KBM-7 (cell line): ENCODE measurements around the gene SLC4A9.

Experiments
- DNase-seq: peaks from one replicate; pipeline ENCODE4 v3.0.0-alpha.2; 2015
- in situ Hi-C: fragments of 300-500 bp; cut with MboI; formaldehyde crosslinking; loops from 2 replicates; pipeline ENCODE4 v1.14.3; 2020; ENCODE audit warnings: low sequenced_read_pairs, low pct_unique_long_range_greater_than_20kb, mixed read lengths

The SLC4A9 gene, protein sequence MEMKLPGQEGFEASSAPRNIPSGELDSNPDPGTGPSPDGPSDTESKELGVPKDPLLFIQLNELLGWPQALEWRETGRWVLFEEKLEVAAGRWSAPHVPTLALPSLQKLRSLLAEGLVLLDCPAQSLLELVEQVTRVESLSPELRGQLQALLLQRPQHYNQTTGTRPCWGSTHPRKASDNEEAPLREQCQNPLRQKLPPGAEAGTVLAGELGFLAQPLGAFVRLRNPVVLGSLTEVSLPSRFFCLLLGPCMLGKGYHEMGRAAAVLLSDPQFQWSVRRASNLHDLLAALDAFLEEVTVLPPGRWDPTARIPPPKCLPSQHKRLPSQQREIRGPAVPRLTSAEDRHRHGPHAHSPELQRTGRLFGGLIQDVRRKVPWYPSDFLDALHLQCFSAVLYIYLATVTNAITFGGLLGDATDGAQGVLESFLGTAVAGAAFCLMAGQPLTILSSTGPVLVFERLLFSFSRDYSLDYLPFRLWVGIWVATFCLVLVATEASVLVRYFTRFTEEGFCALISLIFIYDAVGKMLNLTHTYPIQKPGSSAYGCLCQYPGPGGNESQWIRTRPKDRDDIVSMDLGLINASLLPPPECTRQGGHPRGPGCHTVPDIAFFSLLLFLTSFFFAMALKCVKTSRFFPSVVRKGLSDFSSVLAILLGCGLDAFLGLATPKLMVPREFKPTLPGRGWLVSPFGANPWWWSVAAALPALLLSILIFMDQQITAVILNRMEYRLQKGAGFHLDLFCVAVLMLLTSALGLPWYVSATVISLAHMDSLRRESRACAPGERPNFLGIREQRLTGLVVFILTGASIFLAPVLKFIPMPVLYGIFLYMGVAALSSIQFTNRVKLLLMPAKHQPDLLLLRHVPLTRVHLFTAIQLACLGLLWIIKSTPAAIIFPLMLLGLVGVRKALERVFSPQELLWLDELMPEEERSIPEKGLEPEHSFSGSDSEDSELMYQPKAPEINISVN

GRCh38 chr5:140360101-140360500, at the start of gene SLC4A9:
TSS of gene SLC4A9 (plus strand) at chr5:140360194. CDS start at chr5:140360237, 43 bp downstream.
- DNase-seq = no peak
- in situ Hi-C loops = loop anchor here (10.0 kb wide), 1 partner anchor 355 kb away; no protein-coding TSS in a partner anchor

DNA sequence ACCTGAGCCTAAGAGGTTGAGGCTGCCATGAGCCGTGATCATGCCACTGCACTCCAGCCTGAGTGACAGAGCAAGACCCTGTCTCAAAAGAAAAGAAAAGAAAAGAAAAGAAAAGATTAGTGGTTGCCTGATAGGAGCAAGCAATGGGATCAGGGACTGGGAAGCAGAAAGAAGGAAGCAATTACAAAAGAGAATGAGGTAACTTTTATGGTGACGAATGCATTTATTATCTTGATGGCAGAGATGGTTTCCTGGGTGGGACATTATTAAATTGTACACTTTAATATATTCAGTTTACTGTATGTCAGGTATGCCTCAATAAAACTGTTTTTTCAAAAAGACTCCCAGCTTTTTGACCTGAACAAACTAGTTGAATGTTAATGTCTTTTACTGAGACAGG, 49.6 kb upstream of the SLC4A9 start:
- in situ Hi-C loops = no loop called here

GRCh38 chr5:140311011-140311467, 49.0 kb upstream of the SLC4A9 start:
- no peak for DNase-seq
- in situ Hi-C loops = no loop called here

More for the DNA sequence above, 49.6 kb upstream of the SLC4A9 start:
- no peak for DNase-seq

DNA sequence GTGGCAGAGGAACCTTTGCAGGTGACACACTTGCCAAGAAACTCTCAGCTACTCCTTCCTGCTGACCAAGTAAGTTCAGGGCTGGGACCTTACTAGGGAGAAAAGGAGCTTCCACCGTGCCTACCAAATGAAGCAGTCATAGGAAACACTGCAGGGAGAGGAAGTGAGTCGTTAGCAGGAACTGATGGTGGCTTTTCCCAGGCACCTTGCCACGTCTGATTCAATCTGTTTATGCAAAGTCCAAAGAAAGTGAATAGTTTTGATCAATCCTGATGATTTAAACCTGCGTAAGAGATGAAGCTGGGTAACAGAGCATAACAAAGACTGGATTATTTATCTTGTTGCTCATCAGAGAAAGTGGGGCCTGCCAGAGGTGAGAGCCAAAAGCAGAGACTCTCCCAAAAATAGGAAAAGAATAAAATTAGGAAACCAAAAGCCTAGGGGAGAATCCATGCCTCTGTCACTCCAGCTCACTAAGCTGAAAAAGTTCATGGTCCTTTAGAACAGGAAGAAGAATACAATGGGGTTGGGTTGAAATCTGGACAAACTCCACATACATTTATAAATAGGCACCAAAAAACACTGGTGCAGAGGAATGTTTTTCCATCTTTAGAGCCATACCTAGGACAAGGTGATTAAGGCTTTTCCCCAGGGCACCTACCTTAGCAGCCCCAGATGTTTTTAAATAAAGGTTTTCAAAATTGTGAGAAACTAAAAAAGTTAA, 47.8 kb upstream of the SLC4A9 start:
- in situ Hi-C loops = no loop called here
- DNase-seq = peak; percentile 46

DNA sequence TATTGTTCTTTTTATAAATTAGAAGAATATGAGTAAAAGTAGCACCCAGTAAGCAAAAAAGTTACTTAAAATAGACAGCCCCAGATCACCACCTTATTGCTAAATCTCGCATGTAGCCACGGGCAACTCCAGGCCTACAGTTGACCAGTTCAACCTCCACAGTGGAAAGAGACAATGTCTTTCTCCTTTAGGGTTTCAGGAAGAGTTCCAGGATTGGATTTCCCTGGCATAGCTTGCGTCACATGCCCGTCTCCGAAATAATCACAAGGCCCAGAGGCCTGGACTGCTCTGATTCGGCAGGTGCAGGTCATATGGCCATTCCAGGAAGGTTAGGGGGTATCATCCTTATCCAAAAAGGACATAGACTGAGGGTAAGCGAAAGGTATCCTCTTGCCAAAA, 47.2 kb upstream of the SLC4A9 start:
- in situ Hi-C loops = no loop called here
- DNase-seq = no peak

GRCh38 chr5:140317859-140318258, 42.1 kb upstream of the SLC4A9 start:
- in situ Hi-C loops = no loop called here
- DNase-seq = no peak

GRCh38 chr5:140318792-140319191, 41.2 kb upstream of the SLC4A9 start:
- DNase-seq = no peak
- in situ Hi-C loops = no loop called here

- no peak for DNase-seq
- in situ Hi-C loops = no loop called here
Measured at GRCh38 chr5:140319833-140320232, 40.2 kb upstream of the SLC4A9 start.

GRCh38 chr5:140321796-140322195, 38.2 kb upstream of the SLC4A9 start:
- in situ Hi-C loops = no loop called here

DNA sequence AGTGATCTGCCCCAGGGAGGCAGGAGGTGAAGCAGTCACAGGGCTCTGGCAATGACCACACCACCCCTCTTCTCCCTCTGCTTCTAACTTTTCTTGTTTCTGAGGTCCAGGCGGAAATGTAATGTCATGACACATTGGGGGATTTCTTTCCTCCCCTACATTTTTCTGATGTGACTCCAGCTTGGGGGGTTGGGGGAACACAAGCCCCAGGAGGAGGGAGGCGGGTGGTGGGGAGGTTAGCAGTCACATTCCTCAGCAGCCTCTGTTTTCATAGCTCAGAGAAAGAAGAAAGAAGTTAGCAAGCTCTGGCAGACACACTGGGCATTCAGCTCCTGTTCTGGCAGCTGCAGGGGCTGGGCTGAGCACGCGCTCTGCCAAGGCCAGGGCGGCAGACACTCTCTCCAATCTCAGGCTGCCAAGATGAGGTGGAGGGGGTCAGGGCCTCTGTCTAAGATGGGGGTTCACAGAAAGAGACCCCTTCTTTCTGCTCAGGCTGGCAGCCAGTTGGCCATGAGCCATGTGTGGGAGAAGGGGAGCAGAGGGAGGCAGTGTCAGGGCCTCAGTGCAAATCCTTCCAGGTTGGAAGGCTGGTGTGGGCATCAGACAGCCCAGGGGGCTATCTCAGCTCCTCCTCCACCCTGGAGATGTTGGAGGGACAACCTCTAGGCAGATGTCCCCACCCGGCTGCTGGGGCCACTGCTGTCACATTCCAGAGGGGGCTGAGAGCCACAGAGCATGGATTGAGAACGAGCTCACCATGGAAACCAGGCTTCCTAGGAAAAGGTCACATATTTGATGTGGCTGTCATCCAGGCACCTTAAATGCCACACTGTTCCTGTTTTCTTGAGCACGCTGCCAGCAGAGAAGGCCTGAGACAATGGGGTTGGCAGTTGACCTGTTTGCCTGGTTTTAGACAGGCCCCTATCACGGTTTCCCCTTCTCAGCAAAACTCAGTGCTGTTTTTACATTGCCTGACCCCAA, 37.0 kb upstream of the SLC4A9 start:
- in situ Hi-C loops = no loop called here
- no peak for DNase-seq

More at GRCh38 chr5:140321796-140322195, 38.2 kb upstream of the SLC4A9 start:
- no peak for DNase-seq

- in situ Hi-C loops = no loop called here
- DNase-seq = no peak
Measured at GRCh38 chr5:140324041-140324600, 35.9 kb upstream of the SLC4A9 start.

DNA sequence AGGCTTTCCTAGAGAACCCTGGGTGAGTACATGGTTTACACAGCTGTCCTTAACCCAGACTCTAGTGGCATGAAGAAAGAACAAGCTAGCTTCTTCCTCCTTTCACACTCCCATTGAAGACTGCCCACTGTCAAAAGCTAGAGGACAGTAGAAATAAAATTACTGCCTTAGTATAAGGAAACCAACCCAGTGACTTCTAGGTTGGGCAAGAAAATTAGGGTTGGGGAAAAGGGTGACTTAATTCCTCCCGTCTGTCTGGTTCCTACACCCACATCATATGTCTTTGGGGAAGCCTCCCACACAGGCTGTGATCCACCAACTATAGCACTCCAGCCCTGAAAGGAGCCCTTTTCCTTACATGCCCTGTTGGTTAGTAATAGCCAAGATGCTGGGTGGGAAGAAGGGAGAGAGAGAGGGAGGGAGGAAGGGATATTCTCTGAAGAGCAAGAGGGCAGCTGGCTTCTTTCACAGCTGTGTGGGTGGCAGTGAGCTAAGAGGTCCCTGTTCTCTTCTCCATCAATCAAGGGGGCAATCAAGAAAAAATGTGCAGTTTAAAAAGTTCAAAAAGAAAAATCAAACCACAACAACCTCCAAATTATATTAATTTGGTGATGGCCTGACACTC, 35.3 kb upstream of the SLC4A9 start:
- in situ Hi-C loops = no loop called here
- DNase-seq = no peak

GRCh38 chr5:140325486-140325885, 34.5 kb upstream of the SLC4A9 start:
- no peak for DNase-seq
- in situ Hi-C loops = no loop called here

GRCh38 chr5:140327589-140327988, 32.4 kb upstream of the SLC4A9 start:
- in situ Hi-C loops = no loop called here
- no peak for DNase-seq

GRCh38 chr5:140328036-140328764, 31.8 kb upstream of the SLC4A9 start:
- in situ Hi-C loops = no loop called here
- no peak for DNase-seq

- no peak for DNase-seq
- in situ Hi-C loops = no loop called here
Measured at GRCh38 chr5:140329739-140330481, 30.1 kb upstream of the SLC4A9 start.
